Measurements from ENCODE around the gene ZNF444. TPM values are rescaled to one million over a fixed set of nuclear protein-coding genes. Genes with fewer than 3 reads are reported as not detected.
"Not testable (repeated sequence)": the region's sequence is repeated elsewhere in the genome, so short reads cannot be mapped to it uniquely, and the experiment has no call there.

Gene ZNF444
- total and polyA plus RNA-seq, 2 donors from 2014 or later = 28.4 to 39.6 TPM

DNA sequence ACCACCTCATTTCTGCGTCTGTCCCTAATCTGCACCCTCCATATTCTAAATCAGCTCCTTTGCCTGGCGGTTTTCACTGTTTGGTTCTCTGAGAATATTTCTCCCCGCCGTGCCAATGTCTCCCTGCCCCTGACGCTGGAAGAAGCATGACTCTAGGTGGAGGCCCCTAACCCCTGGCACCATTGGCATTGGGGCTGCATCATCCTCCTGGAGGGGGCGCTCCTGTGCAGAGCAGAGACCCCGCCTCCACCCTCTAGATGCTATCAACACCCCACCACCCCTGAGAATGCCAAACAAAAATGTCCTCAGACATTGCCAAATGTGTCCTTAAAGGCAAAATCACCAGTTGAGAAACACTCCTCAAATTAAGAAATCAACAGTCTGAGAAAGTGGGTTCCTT is 50.0 kb downstream of the ZNF444 start:
- Histone ChIP-seq H3K27me3 (ENCODE audit: control insufficient read depth, insufficient read depth, low read length) (no peaks in the 10 kb centered on the region), H3K27ac (ENCODE audit: low read depth in 2 of 2, low read length in 2 of 2) (no peak overlapping the region), H3K9me3 (ENCODE audit: control insufficient read depth in 2 of 3, insufficient read depth in 1 of 3, low read length in 3 of 3) (no peaks in the 10 kb centered on the region), H3K9ac (ENCODE audit: low read length in 3 of 3) (no peak overlapping the region), H3K4me3 (ENCODE audit: low read length in 3 of 3) (no peak overlapping the region), H3K36me3 (ENCODE audit: control insufficient read depth in 2 of 3, insufficient read depth in 3 of 3, low read length in 3 of 3) (no peaks in the 10 kb centered on the region), H3K4me1 (ENCODE audit: control insufficient read depth in 2 of 3, insufficient read depth in 2 of 3, low read depth in 1 of 3, low read length in 3 of 3) (no peaks in the 10 kb centered on the region)
- TF ChIP-seq CTCF (IDR thresholded peaks at IDR 0.05; ENCODE audit: borderline replicate concordance, extremely low read depth, insufficient read depth) = no peak
- intact Hi-C loops (cut with DNase I) = no loop called here
- no peak for FAIRE-seq
- DNase-seq = no peak

DNA sequence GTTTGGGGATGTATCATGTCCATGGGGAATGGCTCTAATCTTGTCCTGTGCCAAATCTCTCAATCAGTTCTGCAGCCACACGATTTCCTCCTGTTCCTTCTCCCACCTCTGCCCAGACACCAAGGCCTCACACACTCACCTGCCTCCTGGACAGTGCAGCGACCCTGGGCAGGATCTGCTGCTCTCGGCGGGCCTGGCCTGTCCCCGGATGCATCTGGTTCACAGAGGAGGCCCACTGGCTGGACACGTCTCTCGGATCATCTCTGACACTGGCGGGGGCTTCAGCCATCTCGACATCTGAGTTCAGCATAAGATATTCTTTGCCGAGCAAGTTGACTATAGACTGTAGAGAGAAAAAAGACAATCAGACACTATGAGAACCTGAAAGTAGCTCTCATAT is 50.6 kb downstream of the ZNF444 start:
- Histone ChIP-seq H3K4me1 (ENCODE audit: control insufficient read depth in 2 of 3, insufficient read depth in 2 of 3, low read depth in 1 of 3, low read length in 3 of 3) (no peaks in the 10 kb centered on the region), H3K4me3 (ENCODE audit: low read length in 3 of 3) (no peak overlapping the region), H3K27ac (ENCODE audit: low read depth in 2 of 2, low read length in 2 of 2) (no peak overlapping the region), H3K27me3 (ENCODE audit: control insufficient read depth, insufficient read depth, low read length) (no peaks in the 10 kb centered on the region), H3K9ac (ENCODE audit: low read length in 3 of 3) (no peak overlapping the region), H3K9me3 (ENCODE audit: control insufficient read depth in 2 of 3, insufficient read depth in 1 of 3, low read length in 3 of 3) (no peaks in the 10 kb centered on the region), H3K36me3 (ENCODE audit: control insufficient read depth in 2 of 3, insufficient read depth in 3 of 3, low read length in 3 of 3) (no peaks in the 10 kb centered on the region)
- FAIRE-seq = no peak
- intact Hi-C loops (cut with DNase I) = no loop called here
- no peak for DNase-seq
- no peak for TF ChIP-seq CTCF (IDR thresholded peaks at IDR 0.05; ENCODE audit: borderline replicate concordance, extremely low read depth, insufficient read depth)

GRCh38 chr19:56193981-56194640 is 53.0 kb downstream of the ZNF444 start:
- DNase-seq (peak in 3 of 5 donors; percentile 61 to 74 (median 62)), FAIRE-seq (no peak)
- intact Hi-C loops (cut with DNase I) = no loop called here
- H3K27ac ChIP-seq (ENCODE audit: low read depth in 2 of 2, low read length in 2 of 2) = no peak overlapping the region
- no peaks in the 10 kb centered on the region for H3K27me3 ChIP-seq (ENCODE audit: control insufficient read depth, insufficient read depth, low read length)
- no peaks in the 10 kb centered on the region for H3K4me1 ChIP-seq (ENCODE audit: control insufficient read depth in 2 of 3, insufficient read depth in 2 of 3, low read depth in 1 of 3, low read length in 3 of 3)
- H3K36me3 ChIP-seq (ENCODE audit: control insufficient read depth in 2 of 3, insufficient read depth in 3 of 3, low read length in 3 of 3) = no peaks in the 10 kb centered on the region
- H3K9me3 ChIP-seq (ENCODE audit: control insufficient read depth in 2 of 3, insufficient read depth in 1 of 3, low read length in 3 of 3) = no peaks in the 10 kb centered on the region
- TF ChIP-seq CTCF (IDR thresholded peaks at IDR 0.05; ENCODE audit: borderline replicate concordance, extremely low read depth, insufficient read depth) = no peak
- H3K4me3 ChIP-seq (ENCODE audit: low read length in 3 of 3) = no peak overlapping the region
- no peak overlapping the region for H3K9ac ChIP-seq (ENCODE audit: low read length in 3 of 3)

GRCh38 chr19:56197646-56198045 is 56.6 kb downstream of the ZNF444 start, which contains the start of gene ZSCAN5B:
TSS of gene ZSCAN5B (minus strand) at chr19:56197783. CDS start at chr19:56193052, 4,731 bp downstream.
- H3K27ac ChIP-seq (ENCODE audit: low read depth in 2 of 2, low read length in 2 of 2); intact Hi-C loops (cut with DNase I); H3K36me3 ChIP-seq (ENCODE audit: control insufficient read depth in 2 of 3, insufficient read depth in 3 of 3, low read length in 3 of 3); H3K4me3 ChIP-seq (ENCODE audit: low read length in 3 of 3); H3K27me3 ChIP-seq (ENCODE audit: control insufficient read depth, insufficient read depth, low read length); DNase-seq; H3K9me3 ChIP-seq (ENCODE audit: control insufficient read depth in 2 of 3, insufficient read depth in 1 of 3, low read length in 3 of 3); H3K9ac ChIP-seq (ENCODE audit: low read length in 3 of 3); FAIRE-seq; H3K4me1 ChIP-seq (ENCODE audit: control insufficient read depth in 2 of 3, insufficient read depth in 2 of 3, low read depth in 1 of 3, low read length in 3 of 3): not testable (repeated sequence)
